Measurements from ENCODE around the gene HES1. TPM values are rescaled to one million over a fixed set of nuclear protein-coding genes. Genes with fewer than 3 reads are reported as not detected.
A peak's percentile ranks its signal among the peaks of the same experiment; 100 is the strongest.

The HES1 gene
- polyA plus RNA-seq, 1 donor (not counting 4 experiments of a cell fraction or from before 2014, with no cell fraction given) = 138 TPM

DNA sequence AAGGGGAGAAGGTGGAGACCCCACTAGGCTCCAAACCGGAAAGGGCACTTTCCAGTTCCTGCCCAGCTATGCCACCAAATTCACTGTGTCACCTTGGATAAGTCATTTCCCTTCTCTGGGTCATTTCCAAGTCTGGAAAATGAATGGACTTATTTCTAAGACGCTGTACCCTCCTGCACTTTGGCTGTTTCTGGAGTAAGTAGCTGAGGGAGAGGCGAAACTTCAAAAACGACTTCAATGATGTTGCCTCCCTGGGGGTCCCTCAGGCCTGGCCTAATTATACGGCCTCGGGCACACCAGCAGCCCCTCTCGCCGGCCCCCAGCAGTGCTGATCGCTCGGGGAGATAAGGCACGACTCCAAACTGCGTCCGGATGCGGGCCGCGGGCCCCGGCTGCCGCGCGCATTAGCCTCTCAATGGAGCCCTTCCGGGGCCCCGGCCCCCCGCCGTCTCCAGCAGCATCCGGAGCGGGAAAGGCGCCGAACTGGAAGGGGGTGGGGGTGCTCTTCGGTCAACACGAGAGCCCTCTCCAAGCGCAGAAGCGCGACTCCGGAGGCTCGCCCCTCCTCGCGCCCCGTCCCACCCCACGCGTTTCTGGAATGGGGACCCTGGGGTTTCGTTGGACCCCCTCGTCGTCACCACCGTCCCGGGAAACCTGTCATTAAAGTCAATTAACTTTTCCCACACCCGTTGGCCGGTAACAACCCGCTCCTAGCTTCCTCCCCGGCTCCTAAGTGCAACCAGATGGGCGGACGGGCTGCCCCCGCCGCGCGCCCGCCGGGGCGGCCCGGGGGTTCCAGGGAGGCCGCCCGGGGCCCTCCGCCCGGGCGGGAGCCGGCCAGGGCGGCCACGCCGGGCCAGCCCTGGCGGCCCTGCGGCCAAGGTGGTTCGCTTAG lies 4.8 kb downstream of the HES1 start:
- no peak for DNase-seq (ENCODE audit: low read depth, low spot score)
- dilution Hi-C loops (cut with MboI; ENCODE audit: extremely low pct_ligation_motif_present, low sequenced_read_pairs) = no loop called here

DNA sequence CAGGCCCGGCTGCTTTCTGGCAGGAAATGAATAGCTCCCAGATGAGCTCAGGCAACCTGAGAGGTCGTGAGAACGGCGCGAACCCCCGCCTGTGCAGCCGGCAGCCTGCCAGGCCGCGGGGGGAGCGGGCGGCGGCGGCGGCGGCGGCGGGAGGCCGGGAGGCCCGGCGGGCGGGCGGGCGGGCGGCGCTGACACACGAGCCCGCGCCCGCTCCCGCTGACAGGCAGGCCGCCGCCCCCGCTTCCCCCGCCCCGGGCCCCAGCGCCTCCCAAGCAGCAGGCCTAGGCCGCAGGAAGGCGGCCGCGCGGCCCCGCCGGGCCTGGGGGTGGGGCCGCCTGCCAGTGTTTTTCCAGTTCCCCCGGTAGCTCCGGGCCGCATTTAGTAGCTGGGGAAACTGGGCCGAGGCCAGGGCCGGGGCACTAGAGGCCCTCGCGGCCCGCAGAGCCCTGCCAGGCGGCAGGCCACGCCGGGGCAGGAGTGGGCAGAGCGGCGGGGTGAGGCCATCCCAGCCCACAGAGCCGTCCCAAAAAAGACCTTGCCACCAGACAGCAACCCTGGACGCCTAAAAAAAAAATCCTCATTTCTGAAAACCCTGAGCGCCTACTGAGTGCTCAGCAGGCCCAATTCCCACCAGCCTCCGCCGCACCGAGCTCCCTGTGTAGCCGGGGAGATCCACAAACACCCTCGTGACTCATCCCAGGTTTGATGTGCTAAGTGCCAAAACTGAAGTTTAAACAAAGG lies 5.6 kb downstream of the HES1 start:
- Histone ChIP-seq H3K9me1 (ENCODE audit: control insufficient read depth, extremely low read depth, insufficient read depth, low read length) (no peaks in the 10 kb centered on the region), H3K79me2 (ENCODE audit: control insufficient read depth, insufficient read depth, low read length) (peaks cover 11% of the 10 kb centered on the region), H3K9me3 (ENCODE audit: control insufficient read depth, low read depth, low read length) (no peaks in the 10 kb centered on the region), H3K4me1 (ENCODE audit: control insufficient read depth, extremely low read depth, insufficient read depth, low read length) (peaks cover 48% of the 10 kb centered on the region), H4K20me1 (ENCODE audit: control insufficient read depth, extremely low read depth, insufficient read depth, low read length) (no peaks in the 10 kb centered on the region), H2AFZ (ENCODE audit: control insufficient read depth, low read length) (peak overlapping the region; percentile 15), H3K36me3 (ENCODE audit: control insufficient read depth in 2 of 2, extremely low read depth in 1 of 2, insufficient read depth in 2 of 2, low read length in 2 of 2) (no peaks in the 10 kb centered on the region), H3K4me3 (ENCODE audit: control insufficient read depth in 2 of 3, extremely low read depth in 1 of 3, insufficient read depth in 2 of 3, low read depth in 1 of 3, low read length in 3 of 3) (peak overlapping the region; percentile 24 to 54 (median 53)), H3K27ac (ENCODE audit: control insufficient read depth, insufficient read depth, low read length) (peak overlapping the region; percentile 98), H3K4me2 (ENCODE audit: control insufficient read depth, extremely low read depth, insufficient read depth, low read depth, low read length) (peak overlapping the region; percentile 82), H3K9ac (ENCODE audit: control insufficient read depth, extremely low read depth, insufficient read depth, low read length) (peak overlapping the region; percentile 98), H3K27me3 (ENCODE audit: control insufficient read depth, extremely low read depth, insufficient read depth, low read length) (no peaks in the 10 kb centered on the region)
- DNase-seq (ENCODE audit: low read depth, low spot score) (no peak), FAIRE-seq (peak; percentile 5)
- dilution Hi-C loops (cut with MboI; ENCODE audit: extremely low pct_ligation_motif_present, low sequenced_read_pairs) = no loop called here
- TF ChIP-seq EZH2 (IDR thresholded peaks at IDR 0.05; ENCODE audit: low read length) = no peak
- TF ChIP-seq, protein P1, sequence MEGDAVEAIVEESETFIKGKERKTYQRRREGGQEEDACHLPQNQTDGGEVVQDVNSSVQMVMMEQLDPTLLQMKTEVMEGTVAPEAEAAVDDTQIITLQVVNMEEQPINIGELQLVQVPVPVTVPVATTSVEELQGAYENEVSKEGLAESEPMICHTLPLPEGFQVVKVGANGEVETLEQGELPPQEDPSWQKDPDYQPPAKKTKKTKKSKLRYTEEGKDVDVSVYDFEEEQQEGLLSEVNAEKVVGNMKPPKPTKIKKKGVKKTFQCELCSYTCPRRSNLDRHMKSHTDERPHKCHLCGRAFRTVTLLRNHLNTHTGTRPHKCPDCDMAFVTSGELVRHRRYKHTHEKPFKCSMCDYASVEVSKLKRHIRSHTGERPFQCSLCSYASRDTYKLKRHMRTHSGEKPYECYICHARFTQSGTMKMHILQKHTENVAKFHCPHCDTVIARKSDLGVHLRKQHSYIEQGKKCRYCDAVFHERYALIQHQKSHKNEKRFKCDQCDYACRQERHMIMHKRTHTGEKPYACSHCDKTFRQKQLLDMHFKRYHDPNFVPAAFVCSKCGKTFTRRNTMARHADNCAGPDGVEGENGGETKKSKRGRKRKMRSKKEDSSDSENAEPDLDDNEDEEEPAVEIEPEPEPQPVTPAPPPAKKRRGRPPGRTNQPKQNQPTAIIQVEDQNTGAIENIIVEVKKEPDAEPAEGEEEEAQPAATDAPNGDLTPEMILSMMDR (optimal IDR thresholded peaks at IDR 0.05 in 1 of 3, IDR thresholded peaks at IDR 0.05 in 1 of 3, conservative IDR thresholded peaks at IDR 0.05 in 1 of 3; ENCODE audit: extremely low read depth in 1 of 3, insufficient read depth in 2 of 3, low read length in 3 of 3) = no peak

More for the DNA sequence above, 4.8 kb downstream of the HES1 start:
- Histone ChIP-seq H3K9me3 (ENCODE audit: control insufficient read depth, low read depth, low read length) (no peaks in the 10 kb centered on the region), H3K27ac (ENCODE audit: control insufficient read depth, insufficient read depth, low read length) (peak overlapping the region; percentile 97), H3K4me1 (ENCODE audit: control insufficient read depth, extremely low read depth, insufficient read depth, low read length) (peaks cover 48% of the 10 kb centered on the region), H3K9me1 (ENCODE audit: control insufficient read depth, extremely low read depth, insufficient read depth, low read length) (no peaks in the 10 kb centered on the region), H3K27me3 (ENCODE audit: control insufficient read depth, extremely low read depth, insufficient read depth, low read length) (no peaks in the 10 kb centered on the region), H3K4me2 (ENCODE audit: control insufficient read depth, extremely low read depth, insufficient read depth, low read depth, low read length) (peak overlapping the region; percentile 82), H3K36me3 (ENCODE audit: control insufficient read depth in 2 of 2, extremely low read depth in 1 of 2, insufficient read depth in 2 of 2, low read length in 2 of 2) (no peaks in the 10 kb centered on the region), H4K20me1 (ENCODE audit: control insufficient read depth, extremely low read depth, insufficient read depth, low read length) (no peaks in the 10 kb centered on the region), H3K9ac (ENCODE audit: control insufficient read depth, extremely low read depth, insufficient read depth, low read length) (peak overlapping the region; percentile 98), H2AFZ (ENCODE audit: control insufficient read depth, low read length) (no peak overlapping the region), H3K79me2 (ENCODE audit: control insufficient read depth, insufficient read depth, low read length) (peaks cover 14% of the 10 kb centered on the region), H3K4me3 (ENCODE audit: control insufficient read depth in 2 of 3, extremely low read depth in 1 of 3, insufficient read depth in 2 of 3, low read depth in 1 of 3, low read length in 3 of 3) (peak overlapping the region; percentile 8 to 64 (median 48))
- TF ChIP-seq, protein P1 (optimal IDR thresholded peaks at IDR 0.05 in 1 of 3, IDR thresholded peaks at IDR 0.05 in 1 of 3, conservative IDR thresholded peaks at IDR 0.05 in 1 of 3; ENCODE audit: extremely low read depth in 1 of 3, insufficient read depth in 2 of 3, low read length in 3 of 3) = no peak
- TF ChIP-seq EZH2 (IDR thresholded peaks at IDR 0.05; ENCODE audit: low read length) = no peak
- no peak for FAIRE-seq

All from keratinocyte (primary cell).